HepG2 (cell line): ENCODE results near the gene TBC1D22A. TPM values are rescaled to one million over a fixed set of nuclear protein-coding genes. Genes with fewer than 3 reads are reported as not detected.
A peak's percentile ranks its signal among the peaks of the same experiment; 100 is the strongest.

Experiments
- ATAC-seq: fragments of 200-7000 bp; cut with Tn5 transposase; 3 replicates; pipeline ENCODE4 v1.9.1; 2020; ENCODE audit warnings: mild to moderate bottlenecking, moderate library complexity
- BruUV-seq: library from RNA; stranded (reverse); fragments of 400-500 nt; replicated peaks from 2 replicates; lab custom pipeline; 2021; lab: Mats Ljungman, UMichigan
- CTCF ChIA-PET: fragments of 300-600 bp; formaldehyde crosslinking; extraction: SDS; loops from one replicate; lab custom pipeline; 2021; ENCODE audit warnings: low total read pairs, inconsistent platforms, low intra/inter-chr PET ratio; lab: Yijun Ruan, JAX
- POLR2A ChIA-PET: fragments of 350-600 bp; sonication (Branson Sonifier 250); formaldehyde crosslinking; loops from one replicate; lab custom pipeline; 2020; ENCODE audit warnings: antibody characterized with exemption, inconsistent platforms; lab: Yijun Ruan, JAX
- DNase-seq: peaks from one replicate; pipeline ENCODE4 v3.0.0-alpha.2; 2015; ENCODE audit warnings: low spot score
- FAIRE-seq: peaks from 3 replicates; lab custom pipeline; 2011; peaks lifted over from hg19 to GRCh38; lab: Jason Lieb, UNC
- H2AFZ ChIP-seq: one replicate; pipeline ENCODE4 v1.6.1; 2011; ENCODE audit warnings: low read length, inconsistent platforms
- H3K27ac ChIP-seq: fragments of 300-600 bp; 3 replicates; pipeline ENCODE4 v1.8.0; 2011; ENCODE audit warnings: mixed run types, mild to moderate bottlenecking, mixed read lengths, low read length, inconsistent platforms; ENCODE audit not compliant: insufficient read depth; ENCODE audit errors: extremely low read length
- H3K27me3 ChIP-seq, 2 experiments: fragments of 200-600 bp in 1 of 2; 2 replicates in 1 of 2; 3 replicates in 1 of 2; pipeline versions ENCODE4 v1.6.0 to v1.8.0; 2011; ENCODE audit warnings: low read length in 2 of 2, mild to moderate bottlenecking in 2 of 2, moderate library complexity in 2 of 2, inconsistent platforms in 1 of 2; ENCODE audit not compliant: insufficient read depth in 2 of 2, control insufficient read depth in 1 of 2
- H3K36me3 ChIP-seq, 2 experiments: fragments of 200-600 bp in 1 of 2; replicated peaks in 1 of 2; 2 replicates in 1 of 2; 3 replicates in 1 of 2; pipeline versions ENCODE4 v1.5.1 to v1.8.0; 2011; ENCODE audit warnings: low read length in 2 of 2, inconsistent platforms in 1 of 2; ENCODE audit not compliant: insufficient read depth in 2 of 2, control insufficient read depth in 1 of 2
- H3K4me1 ChIP-seq: 2 replicates; pipeline ENCODE4 v1.5.1; 2012; ENCODE audit warnings: low read length, inconsistent platforms; ENCODE audit not compliant: insufficient read depth
- H3K4me2 ChIP-seq: 2 replicates; pipeline ENCODE4 v1.6.0; 2011; ENCODE audit warnings: low read depth, low read length, inconsistent platforms
- H3K4me3 ChIP-seq, 3 experiments: fragments of 200-600 bp in 1 of 3; sonication (generic), shearing (Covaris generic) in 1 of 3; replicated peaks in 1 of 3; 2 replicates each; pipeline ENCODE4 v1.5.1; 2011 to 2016; ENCODE audit warnings: low read length in 3 of 3, inconsistent platforms in 2 of 3, low read depth in 2 of 3, mild to moderate bottlenecking in 2 of 3, control low read depth in 1 of 3, mixed read lengths in 1 of 3; ENCODE audit not compliant: insufficient read depth in 1 of 3
- H3K79me2 ChIP-seq: one replicate; pipeline ENCODE4 v1.6.1; 2011; ENCODE audit warnings: low read length, inconsistent platforms; ENCODE audit not compliant: insufficient read depth
- H3K9ac ChIP-seq: 2 replicates; pipeline ENCODE4 v1.6.0; 2011; ENCODE audit warnings: mild to moderate bottlenecking, low read depth, low read length, inconsistent platforms; ENCODE audit not compliant: insufficient read depth
- H3K9me3 ChIP-seq: 2 replicates; pipeline ENCODE4 v1.5.1; 2012; ENCODE audit warnings: mild to moderate bottlenecking, low read length
- H4K20me1 ChIP-seq: 2 replicates; pipeline ENCODE4 v1.6.0; 2011; ENCODE audit warnings: inconsistent platforms, mild to moderate bottlenecking, low read length, moderate library complexity; ENCODE audit not compliant: insufficient read depth
- MAFK ChIP-seq, 2 experiments: IDR thresholded peaks in 1 of 2; conservative IDR thresholded peaks in 1 of 2; 2 replicates each; pipeline ENCODE4 v1.6.1; 2011; ENCODE audit warnings: improper control_type of control experiment in 2 of 2, low read length in 2 of 2
- ZBTB10 ChIP-seq: sonication (generic); formaldehyde crosslinking; IDR thresholded peaks from 2 replicates; pipeline ENCODE4 v1.4.0; 2020; ENCODE audit warnings: missing genetic modification reagents, borderline replicate concordance
- ZNF556 ChIP-seq: sonication (generic); formaldehyde crosslinking; IDR thresholded peaks from 2 replicates; pipeline ENCODE4 v1.4.0; 2020; ENCODE audit warnings: mild to moderate bottlenecking, missing genetic modification reagents, borderline replicate concordance
- ZNF775 ChIP-seq: sonication (generic); formaldehyde crosslinking; IDR thresholded peaks from 2 replicates; pipeline ENCODE4 v1.4.0; 2020; ENCODE audit warnings: missing genetic modification reagents, mild to moderate bottlenecking, moderate library complexity, borderline replicate concordance
- ZNF83 ChIP-seq: sonication (generic); formaldehyde crosslinking; IDR thresholded peaks from 2 replicates; pipeline ENCODE4 v1.4.0; 2020; ENCODE audit warnings: missing genetic modification reagents, mild to moderate bottlenecking, borderline replicate concordance
- WGBS: methylation state at CpG from one replicate; pipeline ENCODE4 v1.1.6; 2017; ENCODE audit warnings: low lambda C conversion rate; 5-methylcytosine and 5-hydroxymethylcytosine counted together
- in situ Hi-C: cut with HindIII; loops from 2 replicates; pipeline ENCODE4 v1.10.0; 2017; ENCODE audit warnings: low pct_unique_long_range_greater_than_20kb; ENCODE audit not compliant: extremely low pct_ligation_motif_present
- intact Hi-C: fragments of 100-400 bp; cut with micrococcal nuclease; formaldehyde crosslinking; loops from one replicate; pipeline ENCODE4 v1.10.0; 2022; ENCODE audit not compliant: unreplicated experiment
- polyA plus RNA-seq, 8 experiments: library from polyadenylated mRNA; depleted of rRNA in 3 of 8; stranded (reverse) in 7 of 8; unstranded in 1 of 8; fragments of >200 nt; fragmentation: Illumina TruSeq in 4 of 8; extraction: Trizol in 4 of 8; gene quantifications; 2 replicates each; pipeline versions ENCODE4 v1.2.1 to v1.2.3, GENCODE V29; 2011 to 2016; ENCODE audit warnings: low read depth in 4 of 8, missing spikeins in 1 of 8, mixed read lengths in 1 of 8; ENCODE audit not compliant: insufficient read depth in 1 of 8
- total RNA-seq, 5 experiments: library from RNA; depleted of rRNA; stranded (reverse); fragments of >200 nt; fragmentation: Illumina TruSeq; extraction: Trizol; gene quantifications; 2 replicates each; pipeline ENCODE4 v1.2.3, GENCODE V29; 2016; ENCODE audit warnings: low read depth in 1 of 5
- TF ChIP-seq, protein P1 (sequence below): sonication (generic); formaldehyde crosslinking; IDR thresholded peaks from 2 replicates; pipeline ENCODE4 v1.5.0; 2020; ENCODE audit warnings: missing genetic modification reagents, mild to moderate bottlenecking, borderline replicate concordance

Gene TBC1D22A
- total and polyA plus RNA-seq, 2 of the 13 experiments (the other 11 are each of a cell fraction or from before 2014, with no cell fraction given) = 17.3 to 18.0 TPM

- TF ChIP-seq ZNF556 (no peak), ZNF775 (CRISPR knock-in tag) (no peak), ZBTB10 (CRISPR knock-in tag) (no peak)
- TF ChIP-seq, protein P1, sequence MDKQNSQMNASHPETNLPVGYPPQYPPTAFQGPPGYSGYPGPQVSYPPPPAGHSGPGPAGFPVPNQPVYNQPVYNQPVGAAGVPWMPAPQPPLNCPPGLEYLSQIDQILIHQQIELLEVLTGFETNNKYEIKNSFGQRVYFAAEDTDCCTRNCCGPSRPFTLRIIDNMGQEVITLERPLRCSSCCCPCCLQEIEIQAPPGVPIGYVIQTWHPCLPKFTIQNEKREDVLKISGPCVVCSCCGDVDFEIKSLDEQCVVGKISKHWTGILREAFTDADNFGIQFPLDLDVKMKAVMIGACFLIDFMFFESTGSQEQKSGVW (CRISPR knock-in tag) = no peak
Observed at GRCh38 chr22:46929046-46929709, 166.7 kb downstream of the TBC1D22A start (continued).

DNA sequence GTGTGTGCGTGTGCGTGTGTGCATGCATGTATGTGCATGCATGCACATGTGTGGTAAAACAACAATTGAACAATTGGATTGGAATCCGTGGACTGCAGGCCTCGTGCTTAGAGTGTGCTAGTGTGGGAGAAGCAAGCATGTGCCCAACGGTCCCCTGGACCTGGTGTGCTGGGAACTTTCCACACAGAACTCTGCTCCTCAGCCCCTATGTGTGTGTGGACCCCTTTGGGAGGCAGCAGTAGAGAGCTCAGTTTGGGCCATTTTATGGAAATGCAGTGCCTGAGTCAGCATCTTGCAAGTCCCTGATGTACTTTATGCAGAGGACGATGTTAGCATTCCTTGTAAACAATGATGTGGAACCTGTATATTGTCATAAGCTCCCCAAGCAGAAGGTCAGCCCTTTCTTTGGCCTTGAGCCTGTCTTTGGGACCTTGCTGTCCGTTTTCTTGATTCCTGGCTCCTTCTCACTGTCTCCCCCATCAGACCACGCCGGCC is 167.3 kb downstream of the TBC1D22A start:
- no peak for FAIRE-seq

More for the DNA sequence above, 167.3 kb downstream of the TBC1D22A start:
- Histone ChIP-seq H3K36me3 (peaks cover 1 to 8% of the 10 kb centered on the region in 2 experiments; a peak in 2 of 5 replicates), H3K9me3 (no peaks in the 10 kb centered on the region), H3K9ac (no peak overlapping the region), H3K4me2 (no peak overlapping the region), H3K4me1 (peaks cover 32% of the 10 kb centered on the region), H3K79me2 (no peaks in the 10 kb centered on the region), H2AFZ (no peak overlapping the region), H3K27me3 (no peaks in the 10 kb centered on the region), H3K4me3 (no peak overlapping the region), H3K27ac (no peak overlapping the region), H4K20me1 (no peaks in the 10 kb centered on the region)
- in situ Hi-C loops (no loop called here), intact Hi-C loops (no loop called here)
- ATAC-seq (no peak), DNase-seq (no peak)
- WGBS = 99% methylated on average over 9 of the region's 9 CpGs
- POLR2A ChIA-PET = no interaction called here
- CTCF ChIA-PET = no interaction called here
- no TSS peak for BruUV-seq
- TF ChIP-seq MAFK (conservative IDR thresholded peaks at IDR 0.05 in 1 of 2, IDR thresholded peaks at IDR 0.05 in 1 of 2; ENCODE audit: low read length in 2 of 2) (peak; percentile 12 to 45; a peak in 2 of 4 replicates), ZNF83 (CRISPR knock-in tag) (no peak)
